ENCODE measurements around the gene R3HDM4. TPM values are rescaled to one million over a fixed set of nuclear protein-coding genes. Genes with fewer than 3 reads are reported as not detected.

R3HDM4 gene
- total and polyA plus RNA-seq, 9 of the 15 experiments (the other 6 are each of a cell fraction or from before 2014, with no cell fraction given): 3.2 to 154 (median 59.0) TPM

DNA sequence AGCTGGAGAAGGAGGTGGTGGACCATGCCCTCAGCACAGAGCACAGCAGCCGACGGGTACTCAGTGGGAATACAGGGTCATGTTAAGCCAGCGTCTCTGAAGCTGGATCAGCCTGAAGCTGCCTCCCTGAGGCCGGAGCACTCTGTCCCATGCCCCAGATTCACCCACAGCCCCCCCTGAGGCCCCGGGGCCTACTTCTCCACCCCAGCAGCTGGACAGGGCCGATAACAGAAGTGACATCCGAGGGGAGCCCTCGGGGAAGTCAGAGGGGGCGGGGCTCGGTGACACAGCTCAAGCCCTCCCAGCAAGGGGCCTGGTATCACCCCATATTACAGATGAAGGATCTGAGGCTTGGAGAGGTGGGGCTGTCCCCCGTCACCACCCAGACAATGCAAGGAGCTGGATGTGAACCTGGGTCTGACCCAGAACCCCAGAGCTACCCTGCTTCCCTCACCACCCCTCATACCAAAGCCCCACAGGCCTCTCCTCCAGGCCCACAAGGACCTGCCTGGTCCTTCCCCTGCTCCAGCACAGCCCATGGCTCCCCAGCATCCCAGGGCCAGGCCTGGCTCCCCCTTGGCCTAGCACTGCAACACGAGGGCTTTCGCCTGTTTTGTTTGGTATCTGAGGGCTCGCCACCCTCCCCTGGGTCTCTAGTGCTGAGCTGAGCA lies 5.7 kb downstream of the R3HDM4 start (continued):
- peak; percentile 86 for TF ChIP-seq KLF13 (tag; IDR thresholded peaks at IDR 0.05; ENCODE audit: borderline replicate concordance, low read depth)
- TF ChIP-seq ZNF436 (CRISPR knock-in tag; IDR thresholded peaks at IDR 0.05): no peak
- peak; percentile 99 for TF ChIP-seq CCNT2 (IDR thresholded peaks at IDR 0.05; ENCODE audit: borderline replicate concordance, extremely low read depth, insufficient read length, low read depth, low read length)
- peak; percentile 89 for TF ChIP-seq DACH1 (IDR thresholded peaks at IDR 0.05; ENCODE audit: partially characterized antibody)
- TF ChIP-seq ATF7 (IDR thresholded peaks at IDR 0.05): peak; percentile 86
- TF ChIP-seq ZNF644 (tag; IDR thresholded peaks at IDR 0.05; ENCODE audit: low read depth): 0 out of 2 replicates have a peak, but pooled peaks have one; percentile 56
- TF ChIP-seq SIN3A (IDR thresholded peaks at IDR 0.05; ENCODE audit: borderline replicate concordance in 2 of 2, control insufficient read depth in 1 of 2, low read depth in 2 of 2, low read length in 2 of 2): peak; percentile 84 to 94; a peak in 2 of 4 replicates
- TF ChIP-seq IRF2 (CRISPR knock-in tag; IDR thresholded peaks at IDR 0.05): no peak
- TF ChIP-seq, protein P1, sequence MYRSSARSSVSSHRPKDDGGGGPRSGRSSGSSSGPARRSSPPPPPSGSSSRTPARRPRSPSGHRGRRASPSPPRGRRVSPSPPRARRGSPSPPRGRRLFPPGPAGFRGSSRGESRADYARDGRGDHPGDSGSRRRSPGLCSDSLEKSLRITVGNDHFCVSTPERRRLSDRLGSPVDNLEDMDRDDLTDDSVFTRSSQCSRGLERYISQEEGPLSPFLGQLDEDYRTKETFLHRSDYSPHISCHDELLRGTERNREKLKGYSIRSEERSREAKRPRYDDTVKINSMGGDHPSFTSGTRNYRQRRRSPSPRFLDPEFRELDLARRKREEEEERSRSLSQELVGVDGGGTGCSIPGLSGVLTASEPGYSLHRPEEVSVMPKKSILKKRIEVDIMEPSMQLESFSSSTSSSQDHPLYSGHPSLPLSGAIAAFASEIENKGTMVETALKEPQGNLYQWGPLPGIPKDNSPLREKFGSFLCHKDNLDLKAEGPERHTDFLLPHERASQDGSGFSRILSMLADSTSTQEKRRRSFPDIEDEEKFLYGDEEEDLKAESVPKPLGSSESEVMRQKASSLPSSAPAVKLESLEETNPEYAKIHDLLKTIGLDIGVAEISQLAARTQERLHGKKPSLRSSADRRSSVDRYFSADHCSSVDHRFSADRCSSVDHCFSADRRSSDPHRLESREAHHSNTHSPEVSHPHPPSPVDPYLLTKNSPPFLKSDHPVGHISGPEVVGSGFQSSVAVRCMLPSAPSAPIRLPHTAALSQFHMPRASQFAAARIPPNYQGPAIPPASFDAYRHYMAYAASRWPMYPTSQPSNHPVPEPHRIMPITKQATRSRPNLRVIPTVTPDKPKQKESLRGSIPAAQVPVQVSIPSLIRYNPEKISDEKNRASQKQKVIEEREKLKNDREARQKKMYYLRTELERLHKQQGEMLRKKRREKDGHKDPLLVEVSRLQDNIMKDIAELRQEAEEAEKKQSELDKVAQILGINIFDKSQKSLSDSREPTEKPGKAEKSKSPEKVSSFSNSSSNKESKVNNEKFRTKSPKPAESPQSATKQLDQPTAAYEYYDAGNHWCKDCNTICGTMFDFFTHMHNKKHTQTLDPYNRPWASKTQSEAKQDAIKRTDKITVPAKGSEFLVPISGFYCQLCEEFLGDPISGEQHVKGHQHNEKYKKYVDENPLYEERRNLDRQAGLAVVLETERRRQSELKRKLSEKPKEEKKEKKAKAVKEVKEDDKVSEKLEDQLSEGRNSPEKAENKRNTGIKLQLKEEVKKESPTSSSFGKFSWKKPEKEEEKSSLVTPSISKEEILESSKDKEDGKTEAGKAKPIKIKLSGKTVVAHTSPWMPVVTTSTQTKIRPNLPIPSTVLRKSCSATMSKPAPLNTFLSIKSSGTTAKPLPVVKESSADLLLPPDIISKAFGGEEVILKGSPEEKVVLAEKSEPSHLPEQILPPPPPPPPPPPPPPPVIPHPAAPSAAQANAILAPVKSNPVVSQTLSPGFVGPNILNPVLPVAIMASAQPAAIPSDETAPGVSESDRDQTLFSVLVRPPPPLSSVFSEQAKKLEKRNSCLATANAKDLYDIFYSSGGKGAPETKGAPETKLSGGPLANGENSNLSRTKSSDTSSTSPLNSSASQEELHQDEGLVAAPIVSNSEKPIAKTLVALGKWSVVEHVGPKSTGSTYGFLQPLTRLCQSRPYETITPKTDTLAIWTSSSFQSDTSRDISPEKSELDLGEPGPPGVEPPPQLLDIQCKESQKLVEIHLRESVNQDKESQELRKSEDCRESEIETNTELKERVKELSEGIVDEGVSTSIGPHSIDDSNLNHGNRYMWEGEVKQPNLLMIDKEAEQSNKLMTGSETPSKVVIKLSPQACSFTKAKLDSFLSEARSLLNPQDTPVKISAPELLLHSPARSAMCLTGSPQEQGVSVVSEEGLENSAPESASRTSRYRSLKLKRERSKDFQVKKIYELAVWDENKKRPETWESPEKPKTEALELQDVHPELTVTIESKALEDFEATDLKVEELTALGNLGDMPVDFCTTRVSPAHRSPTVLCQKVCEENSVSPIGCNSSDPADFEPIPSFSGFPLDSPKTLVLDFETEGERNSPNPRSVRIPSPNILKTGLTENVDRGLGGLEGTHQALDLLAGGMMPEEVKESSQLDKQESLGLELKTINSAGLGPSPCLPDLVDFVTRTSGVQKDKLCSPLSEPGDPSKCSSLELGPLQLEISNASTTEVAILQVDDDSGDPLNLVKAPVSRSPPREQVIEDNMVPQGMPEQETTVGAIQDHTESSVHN (IDR thresholded peaks at IDR 0.05; ENCODE audit: borderline replicate concordance in 1 of 2, low read depth in 1 of 2): peak in 1 of 2 experiments; percentile 78; a peak in 2 of 4 replicates
- TF ChIP-seq, protein P2, sequence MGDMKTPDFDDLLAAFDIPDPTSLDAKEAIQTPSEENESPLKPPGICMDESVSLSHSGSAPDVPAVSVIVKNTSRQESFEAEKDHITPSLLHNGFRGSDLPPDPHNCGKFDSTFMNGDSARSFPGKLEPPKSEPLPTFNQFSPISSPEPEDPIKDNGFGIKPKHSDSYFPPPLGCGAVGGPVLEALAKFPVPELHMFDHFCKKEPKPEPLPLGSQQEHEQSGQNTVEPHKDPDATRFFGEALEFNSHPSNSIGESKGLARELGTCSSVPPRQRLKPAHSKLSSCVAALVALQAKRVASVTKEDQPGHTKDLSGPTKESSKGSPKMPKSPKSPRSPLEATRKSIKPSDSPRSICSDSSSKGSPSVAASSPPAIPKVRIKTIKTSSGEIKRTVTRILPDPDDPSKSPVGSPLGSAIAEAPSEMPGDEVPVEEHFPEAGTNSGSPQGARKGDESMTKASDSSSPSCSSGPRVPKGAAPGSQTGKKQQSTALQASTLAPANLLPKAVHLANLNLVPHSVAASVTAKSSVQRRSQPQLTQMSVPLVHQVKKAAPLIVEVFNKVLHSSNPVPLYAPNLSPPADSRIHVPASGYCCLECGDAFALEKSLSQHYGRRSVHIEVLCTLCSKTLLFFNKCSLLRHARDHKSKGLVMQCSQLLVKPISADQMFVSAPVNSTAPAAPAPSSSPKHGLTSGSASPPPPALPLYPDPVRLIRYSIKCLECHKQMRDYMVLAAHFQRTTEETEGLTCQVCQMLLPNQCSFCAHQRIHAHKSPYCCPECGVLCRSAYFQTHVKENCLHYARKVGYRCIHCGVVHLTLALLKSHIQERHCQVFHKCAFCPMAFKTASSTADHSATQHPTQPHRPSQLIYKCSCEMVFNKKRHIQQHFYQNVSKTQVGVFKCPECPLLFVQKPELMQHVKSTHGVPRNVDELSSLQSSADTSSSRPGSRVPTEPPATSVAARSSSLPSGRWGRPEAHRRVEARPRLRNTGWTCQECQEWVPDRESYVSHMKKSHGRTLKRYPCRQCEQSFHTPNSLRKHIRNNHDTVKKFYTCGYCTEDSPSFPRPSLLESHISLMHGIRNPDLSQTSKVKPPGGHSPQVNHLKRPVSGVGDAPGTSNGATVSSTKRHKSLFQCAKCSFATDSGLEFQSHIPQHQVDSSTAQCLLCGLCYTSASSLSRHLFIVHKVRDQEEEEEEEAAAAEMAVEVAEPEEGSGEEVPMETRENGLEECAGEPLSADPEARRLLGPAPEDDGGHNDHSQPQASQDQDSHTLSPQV (IDR thresholded peaks at IDR 0.05): peak; percentile 85
- TF ChIP-seq ATF3 (IDR thresholded peaks at IDR 0.05): peak; percentile 61; the same call in 1 of the 2 replicates
- no peak for TF ChIP-seq ATF3 (CRISPR knock-in tag; conservative IDR thresholded peaks at IDR 0.05)
- TF ChIP-seq ZNF778 (CRISPR knock-in tag; IDR thresholded peaks at IDR 0.05): no peak

Data from K562 (cell line).